GM18508 (cell line): ENCODE results near the gene DYNC1I1.

Source experiments
- ATAC-seq: cut with Tn5 transposase; IDR thresholded peaks from one replicate; pipeline ENCODE4 v1.9.1; 2021; ENCODE audit warnings: moderate number of reproducible peaks; ENCODE audit not compliant: insufficient read depth, unreplicated experiment

The DYNC1I1 gene

DNA sequence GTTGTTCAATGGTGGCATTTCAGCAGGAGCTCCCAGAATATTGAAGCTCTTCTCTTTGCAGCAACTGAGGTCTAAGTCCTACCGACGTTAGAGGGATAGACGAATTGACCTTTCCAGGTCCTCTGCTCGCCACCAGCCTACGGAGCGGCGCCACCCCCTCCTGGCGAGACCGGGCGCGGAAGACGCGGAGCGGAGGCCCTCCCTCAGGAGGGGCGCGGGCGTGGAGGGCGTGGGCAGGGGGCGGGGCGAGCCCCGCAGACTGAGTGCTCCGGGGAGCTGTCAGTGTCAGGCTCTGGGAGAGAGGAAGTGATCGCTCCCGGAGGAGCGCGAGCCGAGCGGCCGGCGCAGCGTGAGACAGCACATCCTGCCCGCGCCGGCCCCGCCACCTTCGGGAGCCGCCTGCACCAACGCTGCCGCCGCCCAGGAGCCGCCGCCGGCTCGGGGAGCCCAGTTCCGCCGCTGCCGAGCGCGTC, at the start of gene DYNC1I1:
Gene DYNC1I1 (plus strand): TSS at position 257 of the 473 bp plus-strand sequence. CDS start 32,176 bp downstream, outside the sequence.
- ATAC-seq: peak; percentile 87

DNA sequence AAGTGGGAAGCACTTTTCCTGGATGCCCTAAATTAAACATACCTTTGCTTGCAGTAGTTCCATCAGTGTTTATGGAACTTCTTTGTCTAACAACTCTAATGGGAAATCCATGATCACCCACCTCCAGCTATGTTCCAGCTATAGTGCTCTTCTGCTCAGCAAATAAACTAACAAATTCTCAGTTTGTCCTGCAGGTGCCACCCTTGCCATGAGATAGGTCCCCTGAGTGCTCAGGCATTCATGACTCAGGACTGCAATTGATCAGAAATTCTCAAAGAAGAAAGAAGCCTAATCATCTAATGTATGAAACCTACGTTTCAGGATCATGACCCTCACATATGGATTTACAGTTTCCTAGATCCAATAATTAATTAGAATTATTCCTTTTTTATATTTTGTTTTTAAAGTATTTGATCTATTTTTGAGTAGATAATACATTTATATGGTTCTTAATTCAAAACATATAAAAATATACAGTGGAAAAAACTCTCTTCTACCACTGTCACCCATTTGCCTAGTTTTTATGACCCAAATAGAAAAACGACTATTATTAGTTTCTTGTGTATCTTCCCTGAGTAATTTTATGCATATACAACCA, 48.7 kb upstream of the DYNC1I1 start:
- ATAC-seq: peak; percentile 58

- no peak for ATAC-seq
These were observed 47.1 kb upstream of the DYNC1I1 start for GRCh38 chr7:95725205-95725604.

- ATAC-seq: no peak
These were observed 41.7 kb upstream of the DYNC1I1 start for GRCh38 chr7:95730493-95731280.

- ATAC-seq: no peak
These were observed 35.7 kb upstream of the DYNC1I1 start for GRCh38 chr7:95736635-95737034.

- no peak for ATAC-seq
These were observed 34.4 kb upstream of the DYNC1I1 start for GRCh38 chr7:95737828-95738505.

GRCh38 chr7:95749044-95749443, 23.3 kb upstream of the DYNC1I1 start:
- ATAC-seq: no peak

DNA sequence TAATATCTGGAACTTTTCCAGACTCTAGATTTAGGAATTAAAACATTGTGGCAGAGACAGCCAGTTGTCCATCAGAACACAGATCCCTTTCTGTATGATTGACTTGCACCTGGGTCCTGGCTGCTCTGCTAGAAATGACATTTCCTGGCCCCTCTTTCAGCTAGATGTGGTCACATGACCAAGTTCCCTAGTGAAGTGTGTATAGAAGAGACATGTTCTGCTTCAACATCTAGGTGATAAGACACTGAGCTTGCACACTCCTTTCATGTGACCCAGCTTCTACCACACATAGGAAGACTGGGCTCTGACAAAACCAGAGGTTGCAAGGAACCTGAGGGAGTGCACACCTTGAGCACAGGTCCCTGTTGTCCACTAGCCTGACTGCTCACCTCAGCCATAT, 22.8 kb upstream of the DYNC1I1 start:
- no peak for ATAC-seq

DNA sequence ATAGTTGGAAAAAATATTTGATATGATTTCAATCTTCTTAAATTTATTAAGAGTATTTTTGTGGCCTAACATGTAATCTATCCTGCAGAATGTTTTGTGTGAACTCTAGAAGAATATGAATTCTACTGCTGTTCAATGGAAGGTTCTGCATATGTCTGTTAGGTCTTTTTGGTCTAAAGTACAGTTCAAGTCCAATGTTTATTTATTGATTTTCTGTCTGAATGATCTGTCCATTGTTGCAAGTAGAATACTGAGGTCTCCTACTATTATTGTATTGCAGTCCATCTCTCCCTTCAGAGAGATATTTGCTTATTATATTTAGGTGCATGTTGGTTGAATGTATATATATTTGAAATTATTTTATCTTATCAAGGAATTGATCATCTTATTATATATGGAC, 18.9 kb upstream of the DYNC1I1 start:
- no peak for ATAC-seq

DNA sequence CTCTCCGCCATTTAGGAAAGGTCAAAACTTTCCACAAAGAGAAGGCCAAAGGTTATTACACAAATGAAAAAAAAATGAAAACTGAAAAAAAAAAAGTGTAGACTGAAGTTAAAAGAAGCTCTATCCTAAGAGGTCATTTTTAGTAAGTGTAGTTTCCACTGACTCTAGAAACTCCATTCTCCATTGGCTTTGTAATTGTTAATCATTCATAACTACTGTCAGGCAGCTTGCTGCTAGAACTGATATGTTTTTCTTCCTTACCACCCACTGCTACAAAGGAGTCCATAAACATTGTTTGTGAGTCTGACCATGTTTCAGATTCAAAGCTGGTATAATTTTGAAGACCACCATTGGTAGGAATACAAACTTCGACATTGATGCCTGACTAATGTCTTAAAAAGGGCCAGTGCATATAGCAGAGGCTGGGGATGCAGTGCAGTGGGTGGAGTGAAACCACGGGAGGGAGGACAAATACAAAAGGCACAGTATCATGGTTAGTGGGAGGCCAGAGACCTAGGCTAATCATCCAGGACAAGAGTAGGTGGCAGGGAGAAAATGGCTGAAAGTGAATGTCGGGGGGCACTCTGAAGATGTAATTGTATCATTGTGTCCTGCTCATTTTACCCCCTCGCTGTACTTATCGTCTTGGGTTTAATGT, 16.9 kb upstream of the DYNC1I1 start:
- peak; percentile 54 for ATAC-seq

- ATAC-seq: no peak
These were observed 14.2 kb upstream of the DYNC1I1 start for GRCh38 chr7:95758187-95758586.

DNA sequence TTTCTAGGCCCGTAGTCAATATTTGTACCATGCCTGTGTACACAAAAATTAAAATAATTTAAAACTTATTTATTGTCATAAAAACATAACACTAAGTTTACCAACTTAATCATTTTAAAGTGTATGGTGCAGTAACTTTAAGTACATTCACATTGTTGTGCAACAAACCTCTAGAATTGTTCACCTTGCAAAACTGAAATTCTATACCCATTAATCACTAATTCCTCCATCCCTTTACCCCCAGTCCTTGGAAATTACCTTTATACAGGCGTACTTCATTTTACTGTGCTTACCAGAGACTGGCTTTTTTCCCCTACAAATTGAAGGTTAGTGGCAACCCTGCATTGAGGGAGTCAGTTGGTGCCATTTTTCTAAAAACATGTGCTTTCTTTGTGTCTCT, 6.3 kb upstream of the DYNC1I1 start:
- no peak for ATAC-seq

DNA sequence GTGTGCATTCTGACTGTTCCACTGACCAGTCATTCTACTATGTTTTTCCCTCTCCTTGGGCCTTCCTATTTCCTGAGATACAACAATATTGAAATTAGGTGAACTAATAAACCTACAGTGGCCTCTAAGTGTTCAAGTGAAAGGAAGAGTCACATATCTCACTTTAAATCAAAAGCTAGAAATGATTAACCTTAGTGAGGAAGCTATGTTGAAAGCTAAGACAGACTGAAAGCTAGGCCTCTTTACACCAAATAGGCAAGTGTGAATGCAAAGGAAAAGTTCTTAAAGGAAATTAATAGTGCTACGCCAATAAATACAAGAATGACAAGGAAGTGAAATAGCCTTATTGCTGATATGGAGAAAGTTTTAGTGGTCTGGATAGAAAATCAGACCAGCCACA, 5.7 kb upstream of the DYNC1I1 start:
- peak; percentile 67 for ATAC-seq

- ATAC-seq: no peak
These were observed 622 bp downstream of the DYNC1I1 start for GRCh38 chr7:95772771-95773581.

- no peak for ATAC-seq
These were observed 4.3 kb downstream of the DYNC1I1 start for GRCh38 chr7:95776561-95777185.

- no peak for ATAC-seq
These were observed 4.9 kb downstream of the DYNC1I1 start for GRCh38 chr7:95777269-95777668.

GRCh38 chr7:95780665-95781064, 8.3 kb downstream of the DYNC1I1 start:
- ATAC-seq: no peak

DNA sequence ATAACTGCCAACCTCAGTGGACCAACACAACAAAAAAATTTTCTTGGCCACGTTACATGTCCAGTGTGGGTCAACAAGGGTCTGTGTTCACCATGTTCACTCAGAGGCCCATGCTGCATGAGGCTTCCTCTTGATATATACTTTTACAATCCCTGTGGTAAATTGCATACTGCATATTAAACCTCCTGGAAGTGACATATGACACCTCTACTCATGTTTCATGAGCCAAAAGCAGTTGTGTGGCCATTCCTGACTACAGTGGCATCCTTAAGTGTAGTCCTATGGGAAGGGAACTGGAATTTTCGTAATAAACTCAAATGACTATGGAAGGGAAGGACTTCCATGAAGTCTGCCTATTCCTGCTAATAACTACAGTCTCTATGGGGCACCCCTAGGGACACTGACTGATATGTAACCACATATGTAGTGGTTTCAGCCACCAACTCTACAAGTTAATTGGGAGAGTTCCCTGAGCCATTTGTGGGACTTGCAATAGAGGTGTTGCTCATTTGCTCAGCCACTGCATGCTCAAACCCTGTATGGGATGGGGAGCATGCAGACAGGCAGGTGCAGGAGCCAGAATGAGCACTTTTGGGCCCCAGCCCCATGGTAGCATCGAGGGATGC, 9.7 kb downstream of the DYNC1I1 start:
- ATAC-seq: no peak

GRCh38 chr7:95784796-95785195, 12.4 kb downstream of the DYNC1I1 start:
- no peak for ATAC-seq
